Astrocyte (in vitro differentiated cells and primary cell): ENCODE measurements around the gene WWTR1. TPM values are rescaled to one million over a fixed set of nuclear protein-coding genes. Genes with fewer than 3 reads are reported as not detected.

Source experiments
- DNase-seq: peaks from one replicate; pipeline ENCODE4 v3.0.0-alpha.2; 2010; ENCODE audit warnings: low read depth
- FAIRE-seq: peaks from 2 replicates; lab custom pipeline; 2011; peaks lifted over from hg19 to GRCh38; lab: Jason Lieb, UNC
- H2AFZ ChIP-seq: 2 replicates; pipeline ENCODE4 v1.6.0; 2012; ENCODE audit warnings: low read depth, low read length, inconsistent platforms
- H3K27ac ChIP-seq: 2 replicates; pipeline ENCODE4 v1.5.1; 2011; ENCODE audit warnings: low read depth, low read length, inconsistent platforms
- H3K27me3 ChIP-seq: 2 replicates; pipeline ENCODE4 v1.6.0; 2011; ENCODE audit warnings: low read length, inconsistent platforms; ENCODE audit not compliant: insufficient read depth
- H3K36me3 ChIP-seq: 2 replicates; pipeline ENCODE4 v1.5.1; 2011; ENCODE audit warnings: low read length, inconsistent platforms; ENCODE audit not compliant: insufficient read depth
- H3K4me1 ChIP-seq: 2 replicates; pipeline ENCODE4 v1.5.1; 2011; ENCODE audit warnings: low read length, inconsistent platforms; ENCODE audit not compliant: insufficient read depth
- H3K4me2 ChIP-seq: 2 replicates; pipeline ENCODE4 v1.6.0; 2012; ENCODE audit warnings: low read length, inconsistent platforms
- H3K4me3 ChIP-seq: 2 replicates; pipeline ENCODE4 v1.5.1; 2011; ENCODE audit warnings: low read depth, mild to moderate bottlenecking, low read length, inconsistent platforms; ENCODE audit not compliant: insufficient read depth
- H3K79me2 ChIP-seq: 2 replicates; pipeline ENCODE4 v1.6.0; 2012; ENCODE audit warnings: mild to moderate bottlenecking, low read length, inconsistent platforms; ENCODE audit not compliant: insufficient read depth
- H3K9ac ChIP-seq: 2 replicates; pipeline ENCODE4 v1.6.0; 2012; ENCODE audit warnings: mild to moderate bottlenecking, low read length, inconsistent platforms
- H3K9me3 ChIP-seq: 2 replicates; pipeline ENCODE4 v1.5.1; 2012; ENCODE audit warnings: low read depth, mild to moderate bottlenecking, low read length, inconsistent platforms; ENCODE audit not compliant: insufficient read depth
- H4K20me1 ChIP-seq: 2 replicates; pipeline ENCODE4 v1.6.0; 2012; ENCODE audit warnings: low read length, inconsistent platforms; ENCODE audit not compliant: insufficient read depth
- H3K27ac Mint-ChIP-seq: one replicate; pipeline ENCODE4 v1.8.0; 2021; ENCODE audit warnings: mild to moderate bottlenecking, mixed read lengths; ENCODE audit not compliant: unreplicated experiment
- H3K27me3 Mint-ChIP-seq: one replicate; pipeline ENCODE4 v1.8.0; 2021; ENCODE audit warnings: low read depth, mixed read lengths; ENCODE audit not compliant: unreplicated experiment
- H3K36me3 Mint-ChIP-seq: one replicate; pipeline ENCODE4 v1.8.0; 2021; ENCODE audit warnings: low read depth, mixed read lengths; ENCODE audit not compliant: unreplicated experiment
- H3K4me1 Mint-ChIP-seq: one replicate; pipeline ENCODE4 v1.8.0; 2021; ENCODE audit warnings: low read depth, mixed read lengths; ENCODE audit not compliant: unreplicated experiment
- H3K4me3 Mint-ChIP-seq: one replicate; pipeline ENCODE4 v1.8.0; 2021; ENCODE audit warnings: mild to moderate bottlenecking, moderate library complexity, mixed read lengths; ENCODE audit not compliant: unreplicated experiment
- H3K9me3 Mint-ChIP-seq: one replicate; pipeline ENCODE4 v1.8.0; 2021; ENCODE audit warnings: mild to moderate bottlenecking, mixed read lengths; ENCODE audit not compliant: unreplicated experiment
- CTCF ChIP-seq: IDR thresholded peaks from 2 replicates; pipeline ENCODE4 v1.5.1; 2011; ENCODE audit warnings: low read depth, mild to moderate bottlenecking, inconsistent platforms, low read length, moderate library complexity; ENCODE audit not compliant: insufficient read depth
- EZH2 ChIP-seq: IDR thresholded peaks from 2 replicates; pipeline ENCODE4 v1.6.1; 2012; ENCODE audit warnings: mild to moderate bottlenecking, low read length, inconsistent platforms; ENCODE audit not compliant: insufficient read depth
- total RNA-seq: library from RNA; stranded (reverse); gene quantifications from 2 replicates; pipeline ENCODE4 v1.2.1, GENCODE V29; 2021

Gene WWTR1
- total RNA-seq, 1 donor from 2014 or later = 94.3 TPM

DNA sequence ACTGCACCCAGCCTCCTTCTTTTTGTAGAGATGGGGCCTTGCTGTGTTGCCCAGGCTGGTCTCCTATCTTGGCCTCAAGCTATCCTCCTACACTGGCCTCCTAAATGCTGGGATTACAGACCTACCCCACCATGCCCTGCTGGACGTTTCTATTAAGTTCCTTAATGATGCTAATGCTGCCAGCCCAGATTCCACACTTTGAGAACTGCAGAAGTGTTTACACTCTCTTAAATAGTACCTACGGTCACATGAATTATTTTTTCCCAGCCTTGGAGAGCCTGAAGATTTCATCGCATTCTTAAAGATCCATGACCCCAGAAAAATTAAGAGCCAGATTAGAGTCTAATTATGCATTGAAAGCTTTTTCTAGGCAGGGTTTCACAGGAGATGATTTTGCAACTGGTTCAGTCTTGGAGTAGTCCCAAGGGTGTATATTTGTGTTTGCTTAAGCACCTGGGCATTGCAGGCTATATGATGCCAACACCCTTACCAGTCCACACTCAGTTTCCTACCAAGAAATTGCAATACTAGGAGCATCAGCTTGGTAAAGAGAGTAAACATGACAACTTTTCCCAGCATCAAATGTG is 146.7 kb downstream of the WWTR1 start:
- DNase-seq = no peak

GRCh38 chr3:149510480-149510879 is 147.3 kb downstream of the WWTR1 start:
- H3K4me3 ChIP-seq = no peak overlapping the region
- no peaks in the 10 kb centered on the region for H3K79me2 ChIP-seq
- Mint-ChIP-seq H3K9me3 (no peaks in the 10 kb centered on the region), H3K4me1 (peaks cover 6% of the 10 kb centered on the region), H3K27me3 (no peaks in the 10 kb centered on the region), H3K36me3 (no peaks in the 10 kb centered on the region), H3K27ac (no peak overlapping the region), H3K4me3 (no peak overlapping the region)
- no peak overlapping the region for H3K9ac ChIP-seq
- FAIRE-seq (no peak), DNase-seq (no peak)
- H3K36me3 ChIP-seq = no peaks in the 10 kb centered on the region
- peaks cover 23% of the 10 kb centered on the region for H3K4me1 ChIP-seq
- H3K9me3 ChIP-seq = no peaks in the 10 kb centered on the region
- TF ChIP-seq CTCF (no peak), EZH2 (no peak)
- H3K27me3 ChIP-seq = no peaks in the 10 kb centered on the region
- no peak overlapping the region for H2AFZ ChIP-seq
- no peak overlapping the region for H3K27ac ChIP-seq
- H4K20me1 ChIP-seq = no peaks in the 10 kb centered on the region
- H3K4me2 ChIP-seq = no peak overlapping the region

More for the DNA sequence above, 146.7 kb downstream of the WWTR1 start:
- H3K27me3 Mint-ChIP-seq = no peaks in the 10 kb centered on the region
- peaks cover 6% of the 10 kb centered on the region for H3K4me1 Mint-ChIP-seq
- H3K36me3 Mint-ChIP-seq = no peaks in the 10 kb centered on the region
- Histone ChIP-seq H4K20me1 (no peaks in the 10 kb centered on the region), H3K27ac (no peak overlapping the region), H3K9me3 (no peaks in the 10 kb centered on the region), H3K4me3 (no peak overlapping the region), H3K36me3 (no peaks in the 10 kb centered on the region), H3K79me2 (no peaks in the 10 kb centered on the region), H3K9ac (no peak overlapping the region), H3K27me3 (no peaks in the 10 kb centered on the region), H3K4me1 (peaks cover 21% of the 10 kb centered on the region), H3K4me2 (no peak overlapping the region), H2AFZ (no peak overlapping the region)
- H3K4me3 Mint-ChIP-seq = no peak overlapping the region
- FAIRE-seq = no peak
- no peak overlapping the region for H3K27ac Mint-ChIP-seq
- TF ChIP-seq CTCF = no peak
- TF ChIP-seq EZH2 = no peak
- H3K9me3 Mint-ChIP-seq = no peaks in the 10 kb centered on the region

- Mint-ChIP-seq H3K36me3 (no peaks in the 10 kb centered on the region), H3K9me3 (no peaks in the 10 kb centered on the region), H3K4me3 (no peak overlapping the region), H3K27me3 (no peaks in the 10 kb centered on the region), H3K4me1 (peaks cover 6% of the 10 kb centered on the region), H3K27ac (no peak overlapping the region)
- Histone ChIP-seq H3K4me1 (peaks cover 23% of the 10 kb centered on the region), H3K4me2 (no peak overlapping the region), H3K27me3 (no peaks in the 10 kb centered on the region), H3K36me3 (no peaks in the 10 kb centered on the region), H3K27ac (no peak overlapping the region), H3K9ac (no peak overlapping the region), H2AFZ (no peak overlapping the region), H3K4me3 (no peak overlapping the region), H3K79me2 (no peaks in the 10 kb centered on the region), H3K9me3 (no peaks in the 10 kb centered on the region), H4K20me1 (no peaks in the 10 kb centered on the region)
- no peak for DNase-seq
- TF ChIP-seq EZH2 (no peak), CTCF (no peak)
- no peak for FAIRE-seq
Observed at GRCh38 chr3:149509526-149509925, 148.3 kb downstream of the WWTR1 start.
